ENCODE data around the gene RPL6. TPM values are rescaled to one million over a fixed set of nuclear protein-coding genes. Genes with fewer than 3 reads are reported as not detected.

The RPL6 gene
- total RNA-seq, 4 donors from 2014 or later = 1,161 to 1,752 (median 1,687) TPM

DNA sequence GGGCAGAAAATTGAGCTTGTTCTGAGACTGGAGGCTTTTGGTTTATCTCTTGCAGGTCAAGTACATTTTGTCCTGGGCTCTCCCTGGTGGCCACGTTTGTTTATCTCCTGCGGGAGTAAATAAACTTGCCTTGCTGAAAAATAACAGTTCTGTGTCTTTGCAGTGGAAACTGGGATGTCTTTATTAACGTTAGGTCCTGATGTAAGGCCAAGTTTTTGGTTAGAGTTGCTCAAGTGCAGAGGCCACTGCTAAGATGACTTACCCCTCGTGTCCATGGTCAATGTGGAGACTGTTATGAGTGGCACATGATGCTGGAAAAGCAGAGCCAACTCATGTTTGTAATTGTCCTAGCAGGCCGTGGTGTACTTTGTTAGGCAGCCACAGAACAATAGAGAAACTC, 13.1 kb upstream of the RPL6 start:
- H3K27ac ChIP-seq = peak overlapping the region; percentile 77

GRCh38 chr12:112421363-112421762, 12.0 kb upstream of the RPL6 start:
- no peak for DNase-seq (ENCODE audit: low spot score in 2 of 2)
- TF ChIP-seq POLR2A (IDR thresholded peaks at IDR 0.05) (no peak), POLR2AphosphoS5 (IDR thresholded peaks at IDR 0.05) (no peak), CTCF (IDR thresholded peaks at IDR 0.05) (no peak), EP300 (IDR thresholded peaks at IDR 0.05) (no peak)
- H3K4me3 ChIP-seq = no peak overlapping the region
- no peaks in the 10 kb centered on the region for H3K9me3 ChIP-seq
- 85% methylated on average over 1 of the region's 1 CpG for WGBS
- H3K27ac ChIP-seq = peak overlapping the region; percentile 77
- no peaks in the 10 kb centered on the region for H3K27me3 ChIP-seq
- H3K36me3 ChIP-seq = no peaks in the 10 kb centered on the region
- peaks cover 57% of the 10 kb centered on the region for H3K4me1 ChIP-seq

More for the DNA sequence above, 13.1 kb upstream of the RPL6 start:
- peak; percentile 75 to 81 for DNase-seq (ENCODE audit: low spot score in 2 of 2)
- Histone ChIP-seq H3K4me3 (no peak overlapping the region), H3K9me3 (no peaks in the 10 kb centered on the region), H3K4me1 (peaks cover 56% of the 10 kb centered on the region), H3K36me3 (no peaks in the 10 kb centered on the region), H3K27me3 (no peaks in the 10 kb centered on the region)
- 43% methylated on average over 5 of the region's 5 CpGs for WGBS
- TF ChIP-seq POLR2AphosphoS5 (IDR thresholded peaks at IDR 0.05) (peak in 1 of 3 donors; percentile 74), POLR2A (IDR thresholded peaks at IDR 0.05) (no peak)

DNA sequence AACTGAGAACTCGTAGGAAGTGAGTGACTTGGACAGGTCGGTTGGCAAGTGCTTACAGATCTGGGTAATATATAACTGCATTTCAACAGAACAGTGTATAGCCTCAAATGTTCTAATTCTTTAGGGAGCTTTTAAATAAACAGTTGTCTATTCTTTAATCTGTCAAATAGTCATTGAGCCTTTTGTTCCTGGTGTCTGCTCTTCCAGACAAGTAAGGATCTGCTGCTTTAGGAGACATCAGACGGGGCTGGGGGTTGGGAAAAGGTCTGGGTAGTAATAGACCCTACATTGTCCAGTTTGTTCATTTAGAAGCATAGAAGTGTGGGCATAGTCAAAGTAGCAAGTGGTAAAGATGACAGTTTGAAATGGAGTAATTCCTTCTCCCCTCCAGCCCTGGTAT, 11.3 kb upstream of the RPL6 start:
- TF ChIP-seq EP300 (IDR thresholded peaks at IDR 0.05) = no peak
- no peak for TF ChIP-seq CTCF (IDR thresholded peaks at IDR 0.05)
- no peak for TF ChIP-seq POLR2A (IDR thresholded peaks at IDR 0.05)
- TF ChIP-seq POLR2AphosphoS5 (IDR thresholded peaks at IDR 0.05) = no peak
- no peaks in the 10 kb centered on the region for H3K27me3 ChIP-seq
- H3K36me3 ChIP-seq = no peaks in the 10 kb centered on the region
- peak overlapping the region; percentile 48 for H3K27ac ChIP-seq
- WGBS = 72% methylated on average over 3 of the region's 3 CpGs
- peaks cover 55% of the 10 kb centered on the region for H3K4me1 ChIP-seq
- H3K9me3 ChIP-seq = no peaks in the 10 kb centered on the region
- H3K4me3 ChIP-seq = peak overlapping the region; percentile 98
- no peak for DNase-seq (ENCODE audit: low spot score in 2 of 2)

DNA sequence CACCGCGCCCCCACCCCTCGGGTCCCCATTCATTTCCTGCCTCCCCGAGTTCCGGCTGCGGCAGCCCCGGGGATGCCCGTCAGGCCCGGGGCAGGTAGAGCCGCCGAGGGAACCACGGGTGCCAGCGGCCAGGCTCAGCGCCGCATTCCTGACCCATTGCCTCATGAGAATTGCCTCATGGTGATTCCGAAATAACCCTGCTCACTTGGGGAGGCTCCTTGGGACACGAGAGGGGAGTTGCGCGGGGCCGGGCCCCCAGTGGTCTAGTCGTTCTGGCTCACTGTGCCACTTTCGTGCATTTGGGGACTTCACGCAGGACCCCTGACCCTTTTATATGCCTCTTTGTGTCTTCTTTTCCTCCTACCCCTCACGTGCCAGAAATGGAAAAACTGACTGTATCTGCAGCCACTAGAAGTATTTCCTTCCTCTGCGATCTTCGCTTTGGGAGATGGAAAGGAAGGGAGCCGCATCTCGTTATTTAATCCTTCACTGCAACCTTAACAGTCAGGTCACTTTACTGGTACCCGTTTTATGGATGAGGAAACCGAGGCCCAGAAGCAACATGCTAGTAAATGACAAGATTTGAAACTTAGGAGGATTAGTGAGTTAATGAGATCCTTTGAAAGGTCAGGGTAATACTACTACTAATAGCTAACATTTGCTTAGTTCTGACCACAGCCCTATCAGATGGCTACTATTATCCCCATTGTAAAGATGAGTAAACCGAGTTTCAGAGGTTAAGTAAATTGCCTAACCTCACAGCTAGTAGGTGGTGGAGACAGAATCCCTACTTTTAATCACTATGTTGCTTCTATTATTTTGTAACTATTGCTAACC, 10.1 kb upstream of the RPL6 start:
- no peaks in the 10 kb centered on the region for H3K36me3 ChIP-seq
- H3K9me3 ChIP-seq = no peaks in the 10 kb centered on the region
- peak overlapping the region; percentile 97 for H3K27ac ChIP-seq
- H3K4me1 ChIP-seq = peaks cover 55% of the 10 kb centered on the region
- H3K4me3 ChIP-seq = peak overlapping the region; percentile 98
- WGBS = 7% methylated on average over 23 of the region's 31 CpGs
- TF ChIP-seq POLR2AphosphoS5 (IDR thresholded peaks at IDR 0.05) (peak; percentile 63 to 95 (median 71)), CTCF (IDR thresholded peaks at IDR 0.05) (no peak), POLR2A (IDR thresholded peaks at IDR 0.05) (peak in 1 of 2 donors; percentile 6)
- peak; percentile 87 to 88 for DNase-seq (ENCODE audit: low spot score in 2 of 2)
- H3K27me3 ChIP-seq = no peaks in the 10 kb centered on the region

DNA sequence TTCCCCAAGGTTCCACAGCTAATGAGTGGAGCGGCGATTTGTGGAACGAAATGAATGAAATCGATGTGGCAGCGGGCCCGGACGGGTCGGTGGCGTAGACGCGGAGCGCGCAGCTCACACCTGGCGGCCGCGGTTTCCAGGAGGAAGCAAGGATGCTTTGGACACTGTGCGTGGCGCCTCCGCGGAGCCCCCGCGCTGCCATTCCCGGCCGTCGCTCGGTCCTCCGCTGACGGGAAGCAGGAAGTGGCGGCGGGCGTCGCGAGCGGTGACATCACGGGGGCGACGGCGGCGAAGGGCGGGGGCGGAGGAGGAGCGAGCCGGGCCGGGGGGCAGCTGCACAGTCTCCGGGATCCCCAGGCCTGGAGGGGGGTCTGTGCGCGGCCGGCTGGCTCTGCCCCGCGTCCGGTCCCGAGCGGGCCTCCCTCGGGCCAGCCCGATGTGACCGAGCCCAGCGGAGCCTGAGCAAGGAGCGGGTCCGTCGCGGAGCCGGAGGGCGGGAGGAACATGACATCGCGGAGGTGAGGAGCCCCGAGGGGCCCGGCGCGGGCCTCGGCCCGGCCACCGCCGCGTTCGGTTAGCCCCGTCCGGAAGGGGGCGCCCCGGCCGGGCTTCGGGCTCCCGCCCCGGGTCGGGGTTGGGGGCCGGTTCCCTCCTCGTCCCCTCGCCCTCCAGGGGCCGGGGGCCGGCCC, 9.3 kb upstream of the RPL6 start, which contains the start of gene PTPN11:
Gene PTPN11 (plus strand): TSS at position 340 of the 689 bp plus-strand sequence. CDS start 165 bp downstream, at position 505.
- WGBS = 0% methylated on average over 11 of the region's 89 CpGs
- DNase-seq (ENCODE audit: low spot score in 2 of 2) = peak; percentile 93 to 94

More for the DNA sequence above, 9.3 kb upstream of the RPL6 start, which contains the start of gene PTPN11:
- Histone ChIP-seq H3K27ac (peak within 1 kb of the TSS; percentile 97), H3K27me3 (no peaks in the 10 kb centered on the region), H3K4me3 (peak within 1 kb of the TSS; percentile 98), H3K4me1 (peaks cover 51% of the 10 kb centered on the region), H3K9me3 (no peaks in the 10 kb centered on the region), H3K36me3 (no peaks in the 10 kb centered on the region)
- TF ChIP-seq POLR2A (IDR thresholded peaks at IDR 0.05) = peak; percentile 88 to 95
- TF ChIP-seq CTCF (IDR thresholded peaks at IDR 0.05) = peak in 1 of 2 donors; percentile 31
- peak; percentile 93 to 98 (median 94) for TF ChIP-seq POLR2AphosphoS5 (IDR thresholded peaks at IDR 0.05)
- TF ChIP-seq EP300 (IDR thresholded peaks at IDR 0.05) = no peak

Measured in suprapubic skin (tissue), 4 donors.